ENCODE data around the gene PRKAA1.
"Not testable (repeated sequence)": the region's sequence is repeated elsewhere in the genome, so short reads cannot be mapped to it uniquely, and the experiment has no call there.

PRKAA1 gene

DNA sequence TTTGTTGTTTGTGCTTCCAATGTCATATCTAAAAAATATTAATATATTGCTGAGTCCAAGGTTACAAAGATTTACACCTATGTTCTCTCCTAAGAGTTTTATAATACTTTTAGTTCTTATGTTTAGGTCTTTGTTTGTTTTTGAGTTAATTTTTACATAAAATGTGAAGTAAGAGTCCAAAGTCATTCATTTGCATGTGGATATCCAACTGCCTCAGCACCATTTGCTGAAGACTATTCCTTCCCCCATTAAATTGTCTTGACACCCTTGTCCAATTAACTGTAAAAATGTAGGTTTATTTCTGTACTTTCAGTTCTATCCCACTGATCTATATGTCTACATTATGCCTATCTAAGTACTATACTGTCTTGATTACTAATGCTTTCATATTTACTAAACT, 78.1 kb downstream of the PRKAA1 start:
- DNase-seq: no peak

DNA sequence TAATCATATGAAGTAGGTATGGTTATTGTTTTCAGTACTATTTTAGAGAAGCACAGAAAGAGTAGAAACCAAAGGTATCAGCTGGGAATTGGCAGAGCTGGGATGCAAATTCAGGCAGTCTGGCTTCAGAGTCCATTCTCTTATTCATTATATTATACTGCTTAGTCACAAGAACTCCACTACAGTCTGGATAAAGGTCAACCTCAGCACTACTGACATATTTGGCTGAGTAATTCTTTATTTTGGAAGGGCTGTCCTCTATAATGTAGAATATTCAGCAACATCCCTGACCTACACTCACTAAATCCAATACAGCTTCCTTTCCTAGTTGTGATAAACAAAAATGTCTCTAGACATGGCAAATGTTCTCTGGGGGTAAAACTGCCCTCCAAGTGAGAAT, 80.9 kb downstream of the PRKAA1 start:
- DNase-seq: no peak

DNA sequence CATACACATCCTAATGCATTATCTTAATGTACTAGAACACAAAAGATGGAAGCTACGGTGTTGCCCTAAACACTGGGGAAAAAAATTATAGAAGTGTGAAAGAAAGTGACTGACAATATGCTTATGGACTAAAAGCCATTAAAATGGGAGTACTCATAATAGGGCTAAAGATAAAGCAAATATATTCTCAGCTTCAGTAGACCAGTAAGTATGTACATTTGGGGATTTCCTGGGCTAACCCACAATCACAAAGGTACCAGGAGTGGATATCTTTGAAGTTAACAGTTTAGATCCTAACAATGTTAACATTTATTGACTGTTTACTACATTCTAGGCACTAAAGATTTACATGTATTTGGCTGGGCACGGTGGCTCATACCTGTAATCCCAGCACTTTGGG, 81.6 kb downstream of the PRKAA1 start:
- DNase-seq: no peak

DNA sequence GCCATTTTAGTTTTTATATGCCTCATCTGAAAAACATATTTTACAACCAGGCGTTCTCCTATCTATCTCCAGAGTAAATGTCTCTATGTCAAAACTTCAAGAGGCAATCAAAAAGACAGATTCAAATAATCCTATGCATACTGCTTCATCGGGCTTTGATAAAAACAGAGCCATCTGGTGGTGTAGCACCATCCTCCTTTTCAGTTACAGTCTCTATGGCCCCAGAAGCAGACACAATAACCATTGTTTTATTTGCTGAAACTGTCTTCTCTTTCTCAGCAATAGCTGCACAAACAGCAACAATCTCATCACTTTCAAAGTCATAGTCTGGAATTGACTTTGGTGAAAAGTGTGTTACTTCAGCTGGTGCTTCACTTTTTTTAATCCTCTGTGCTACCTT, 82.2 kb downstream of the PRKAA1 start:
- peak in 1 of 2 experiments; percentile 26 for DNase-seq

DNA sequence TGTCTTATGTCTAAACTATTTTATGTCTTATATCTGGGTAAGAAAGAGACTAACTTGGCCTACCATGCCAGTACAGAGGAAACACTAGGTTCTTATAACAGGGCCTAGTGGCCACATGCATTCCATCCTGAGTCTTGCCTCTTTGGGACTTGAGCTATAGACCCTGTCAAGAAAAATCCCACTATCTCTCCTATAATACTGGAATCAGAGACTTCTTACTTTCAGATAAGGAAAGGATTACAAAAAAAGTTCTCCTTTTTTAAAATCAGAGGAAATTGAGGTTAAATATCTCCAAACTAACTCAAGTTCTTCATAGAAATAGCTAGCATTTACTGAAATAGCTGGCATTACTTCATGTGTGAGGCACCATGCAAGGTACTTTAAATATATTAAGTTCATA, 84.2 kb downstream of the PRKAA1 start:
- DNase-seq: no peak

DNA sequence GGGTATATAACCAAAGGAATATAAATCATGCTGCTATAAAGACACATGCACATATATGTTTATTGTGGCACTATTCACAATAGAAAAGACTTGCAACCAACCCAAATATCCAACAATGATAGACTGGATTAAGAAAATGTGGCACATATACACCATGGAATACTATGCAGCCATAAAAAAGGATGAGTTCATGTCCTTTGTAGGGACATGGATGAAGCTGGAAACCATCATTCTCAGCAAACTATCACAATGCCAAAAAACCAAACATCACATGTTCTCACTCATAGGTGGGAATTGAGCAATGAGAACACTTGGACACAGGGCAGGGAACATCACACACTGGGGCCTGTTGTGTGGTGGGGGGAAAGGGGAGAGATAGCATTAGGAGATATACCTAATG, 87.6 kb downstream of the PRKAA1 start:
- not testable (repeated sequence) for DNase-seq

Measured in Kasumi-1 (cell line).